NCI-H2107 (cell line): ENCODE data around the gene HDAC4.

ENCODE experiments used
- DNase-seq: peaks from one replicate; lab custom pipeline; 2025; lab: John Stamatoyannopoulos, UW

The HDAC4 gene

DNA sequence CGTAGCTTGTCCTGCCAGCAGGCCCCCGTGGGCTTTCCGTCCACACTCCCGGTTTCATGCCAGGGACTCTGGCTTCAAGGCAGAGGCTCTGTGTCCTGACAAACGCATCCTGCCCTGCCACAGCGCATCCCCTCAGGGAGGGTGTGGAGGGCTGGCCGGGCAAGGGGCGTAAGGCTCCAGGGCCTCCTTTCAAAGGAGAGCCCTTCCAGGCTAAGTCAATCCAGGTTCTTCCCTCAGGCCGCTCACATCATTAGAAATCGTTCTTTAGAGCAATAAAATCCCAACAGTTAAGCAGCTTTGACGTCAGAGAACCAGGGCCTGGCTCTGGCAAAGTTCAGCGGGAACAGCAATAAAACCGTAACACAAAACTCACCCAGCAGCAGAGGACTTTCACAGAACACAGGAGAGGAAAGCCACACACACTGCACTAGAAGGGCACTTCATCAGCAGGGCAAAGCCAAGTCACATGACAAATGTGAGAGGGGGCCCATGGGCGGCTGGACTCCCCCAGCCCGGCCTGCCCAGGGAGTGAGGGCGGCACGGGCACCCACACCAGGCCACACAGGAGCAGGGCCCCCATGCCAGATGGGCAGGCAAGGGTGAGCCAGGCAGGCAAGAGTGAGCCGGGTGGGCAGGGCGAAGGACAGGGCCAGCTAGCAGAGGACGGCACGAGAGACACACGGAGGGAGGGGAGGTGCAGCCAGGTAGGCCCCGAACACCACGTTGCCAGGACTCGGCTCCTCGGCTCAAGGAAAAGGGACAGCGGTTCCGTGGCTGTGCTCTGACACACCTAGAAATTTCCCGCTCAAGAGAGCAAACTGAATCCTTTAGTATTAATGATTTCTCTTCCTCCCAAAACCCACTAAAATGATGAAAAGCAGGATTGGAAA lies 52.0 kb downstream of the HDAC4 start:
- no peak for DNase-seq

DNA sequence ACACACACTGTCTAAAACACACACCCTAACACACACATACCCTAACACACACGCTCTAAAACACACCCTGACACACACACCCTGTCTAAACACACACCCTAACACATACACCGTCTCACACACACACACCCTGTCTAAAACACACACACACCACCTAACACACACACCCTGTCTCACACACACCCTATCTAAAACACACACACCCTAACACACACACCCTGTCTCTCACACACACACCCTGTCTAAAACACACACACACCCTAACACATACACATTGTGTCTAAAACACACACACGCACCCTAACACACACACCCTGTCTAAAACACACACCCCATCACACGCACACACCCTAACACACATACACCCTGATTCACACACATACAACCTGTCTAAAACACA lies 54.1 kb downstream of the HDAC4 start:
- no peak for DNase-seq

DNA sequence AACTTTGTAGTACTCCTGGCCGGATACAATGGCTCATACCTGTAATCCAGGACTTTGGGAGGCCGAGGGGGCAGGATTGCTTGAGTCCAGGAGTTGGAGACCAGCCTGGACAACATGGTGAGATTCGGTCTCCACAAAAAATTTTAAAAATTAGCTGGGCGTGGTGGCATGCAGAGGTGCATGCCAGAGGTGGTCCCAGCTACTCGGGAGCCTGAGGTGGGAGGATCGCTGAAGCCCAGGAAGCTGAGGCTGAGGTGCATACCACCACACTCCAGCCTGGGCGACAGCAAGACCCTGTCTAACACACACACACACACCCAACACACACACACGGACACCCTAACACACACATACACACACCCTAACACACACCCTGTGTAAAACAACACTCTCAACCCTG lies 55.6 kb downstream of the HDAC4 start:
- no peak for DNase-seq

DNA sequence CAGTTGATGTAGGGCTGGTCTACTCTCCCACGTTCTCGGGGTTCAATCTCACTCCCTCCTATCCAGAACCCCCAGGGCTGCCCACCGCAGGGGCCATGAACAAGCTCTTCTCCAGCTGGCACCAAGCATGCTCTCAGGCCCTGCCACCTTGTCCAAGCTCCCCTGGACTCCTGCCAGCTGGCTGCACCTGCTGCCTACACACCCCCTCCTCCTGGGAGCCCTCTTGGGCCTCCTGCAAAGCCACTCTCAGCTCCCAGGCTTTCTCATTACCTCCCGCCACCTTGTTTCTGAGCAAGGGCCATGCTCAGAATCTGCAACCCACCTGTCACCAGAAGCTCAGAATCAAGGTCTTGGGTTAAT lies 56.0 kb downstream of the HDAC4 start:
- peak; percentile 35 for DNase-seq

DNA sequence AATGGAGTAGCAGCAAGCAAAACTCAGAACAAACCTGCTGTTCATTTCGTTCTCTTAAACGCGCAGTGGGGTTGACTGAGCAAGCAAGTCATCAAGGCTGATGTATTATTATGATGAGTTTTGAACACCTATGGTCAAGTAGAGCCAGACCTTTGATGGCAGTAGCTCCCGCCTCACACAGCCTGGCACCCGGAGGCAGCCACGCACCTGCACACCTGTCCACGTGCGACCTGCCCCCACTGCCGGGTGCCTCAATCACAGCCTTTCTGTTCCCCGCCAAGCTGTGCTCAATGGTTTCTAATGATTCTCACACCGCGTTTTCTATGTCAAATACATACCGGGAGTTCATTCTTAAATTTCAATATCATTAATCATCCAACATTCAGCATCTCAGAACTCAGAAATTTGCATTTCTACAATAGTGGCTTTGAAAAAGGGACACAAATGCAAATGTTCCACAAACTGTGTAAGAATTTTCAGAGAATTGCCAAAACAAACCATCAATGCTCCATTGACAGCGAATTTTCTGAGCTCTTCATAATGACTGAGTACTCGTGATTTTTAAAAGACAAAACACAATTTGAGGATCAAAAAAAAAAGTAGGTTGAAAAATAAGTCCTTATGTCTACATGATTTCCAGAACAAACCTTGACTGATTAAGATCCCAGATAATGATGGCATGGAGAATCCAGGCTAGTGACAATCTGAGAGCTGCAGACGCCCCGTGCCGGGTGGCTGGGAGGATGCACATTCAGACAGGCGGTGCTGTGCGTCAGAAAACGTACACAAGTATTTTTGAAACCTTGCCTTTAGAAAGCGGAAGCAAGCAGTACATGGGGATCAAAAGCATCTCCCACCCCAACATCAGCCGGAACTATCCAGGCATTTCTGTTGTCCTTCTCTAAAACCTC lies 56.6 kb downstream of the HDAC4 start:
- no peak for DNase-seq

DNA sequence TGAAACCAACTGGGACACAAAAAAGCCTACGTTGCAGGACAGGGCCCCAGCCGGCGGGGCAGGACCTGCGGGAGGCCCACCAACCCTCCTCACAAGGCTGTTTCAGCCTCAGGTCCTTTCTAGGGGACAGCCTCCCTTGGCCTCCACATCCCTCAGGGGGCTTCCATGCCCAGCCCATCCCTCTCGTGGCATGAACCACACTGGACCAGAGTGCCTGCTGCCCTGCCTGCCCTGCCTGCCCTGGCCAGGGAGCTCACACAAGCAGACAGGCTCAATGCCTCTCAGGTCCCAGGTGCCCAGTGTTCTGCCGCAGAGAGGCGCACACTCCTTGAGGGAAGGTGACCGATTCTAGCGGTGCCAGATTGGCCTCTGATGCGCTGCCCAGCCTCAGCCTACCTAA lies 57.4 kb downstream of the HDAC4 start:
- no peak for DNase-seq

DNA sequence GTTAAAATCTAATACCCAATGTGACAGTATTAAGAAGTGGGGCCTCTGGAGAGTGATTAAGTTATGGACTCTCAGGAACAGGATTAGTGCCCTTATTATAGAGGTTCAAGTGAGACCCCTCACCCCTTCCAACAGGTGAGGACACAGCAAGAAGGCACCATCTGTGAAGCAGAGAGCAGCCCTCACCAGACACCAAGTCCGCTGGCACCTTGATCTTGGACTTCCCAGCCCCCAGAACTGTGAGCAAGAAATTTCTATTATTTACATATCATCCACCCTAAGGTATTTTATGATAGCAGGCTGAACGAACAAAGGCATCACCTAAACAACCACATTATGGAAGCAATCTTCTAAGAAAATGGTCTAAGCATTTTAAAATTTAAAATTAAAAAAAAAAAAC lies 59.0 kb downstream of the HDAC4 start:
- no peak for DNase-seq

DNA sequence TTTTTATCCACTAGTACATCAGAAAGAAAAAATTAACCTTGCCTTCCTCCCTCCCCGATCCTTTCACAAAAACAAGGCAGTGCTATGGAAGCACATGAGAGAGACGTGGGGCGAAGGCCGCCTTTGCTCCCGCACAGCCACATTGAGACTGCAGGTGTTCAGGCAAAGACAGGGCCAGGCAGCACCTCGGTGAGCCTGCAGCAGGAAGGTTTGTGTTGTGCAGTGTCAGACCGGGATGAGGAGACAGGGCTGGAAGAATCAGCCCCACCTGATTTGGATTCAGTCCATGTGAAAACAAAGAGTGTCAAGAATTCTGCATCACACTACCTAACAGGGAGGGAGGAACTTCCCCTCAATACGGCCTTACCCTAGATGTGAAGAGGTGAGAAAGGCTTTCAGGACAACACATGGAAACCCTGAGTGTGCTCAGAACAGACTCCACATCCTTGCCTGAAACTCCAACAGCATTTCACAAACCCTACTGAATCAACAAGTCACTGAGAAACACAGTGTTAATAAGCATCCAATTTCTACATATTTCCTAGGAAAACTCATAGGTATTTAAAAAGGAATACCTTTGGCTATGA lies 59.6 kb downstream of the HDAC4 start:
- DNase-seq: no peak

DNA sequence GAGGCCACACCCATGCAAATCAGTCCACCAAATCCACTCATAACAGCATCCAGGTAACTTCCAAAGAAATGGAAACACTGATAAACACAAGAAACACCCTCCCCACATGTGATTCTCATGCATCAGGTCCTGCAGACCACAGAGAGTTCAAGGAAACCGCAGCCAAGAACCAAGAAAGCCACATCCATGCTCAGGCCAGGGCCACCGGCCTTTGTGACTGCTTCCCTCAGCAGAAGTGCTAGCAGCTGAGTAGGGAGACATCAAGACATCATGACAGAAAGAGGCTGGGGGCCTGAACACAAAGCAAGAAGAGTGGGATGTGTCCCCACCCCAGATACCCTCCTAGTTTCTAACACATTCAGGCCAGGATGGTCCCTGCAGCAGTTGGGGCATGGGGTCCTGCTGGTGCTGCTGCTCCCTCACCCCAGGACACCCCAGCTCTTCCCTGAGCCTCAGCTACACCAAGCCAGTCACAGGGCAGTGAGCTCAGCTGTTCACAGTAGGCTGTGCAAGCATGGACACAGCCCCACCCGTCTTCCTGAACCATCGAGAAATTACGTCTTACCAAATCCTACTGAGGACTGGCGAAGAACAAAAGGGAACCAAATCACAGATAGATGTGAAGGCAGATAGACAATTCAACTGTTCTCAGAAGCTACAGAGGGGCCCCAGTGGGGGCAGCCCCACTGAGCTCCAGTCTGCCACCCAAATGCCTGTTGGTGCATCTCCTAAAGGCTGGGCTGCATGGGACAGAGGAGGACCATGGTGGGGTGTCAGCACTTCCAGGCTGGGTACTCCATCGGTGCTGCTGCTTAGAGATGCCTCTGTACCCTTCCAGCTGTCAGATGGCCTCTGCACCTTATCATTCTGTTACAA lies 60.9 kb downstream of the HDAC4 start:
- DNase-seq: no peak

DNA sequence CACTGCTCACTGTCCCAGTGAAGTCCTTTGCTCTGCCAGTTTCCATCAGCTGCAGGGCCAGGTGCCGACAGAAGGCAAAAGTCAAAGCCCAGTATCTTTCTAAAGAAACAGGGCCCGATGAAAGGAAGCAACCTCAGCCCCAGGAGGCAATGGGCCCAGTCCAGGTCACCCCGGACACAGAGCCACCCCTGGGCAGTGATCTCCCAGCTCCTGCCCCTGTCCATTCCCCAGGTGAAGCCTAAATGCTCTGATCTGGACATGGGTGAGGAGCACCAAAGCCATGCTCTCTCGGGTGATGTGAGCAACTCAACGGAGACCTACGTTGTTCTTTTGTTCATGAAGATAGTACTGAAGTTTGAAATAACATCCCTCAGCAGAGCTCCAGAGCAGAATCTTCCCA lies 61.6 kb downstream of the HDAC4 start:
- DNase-seq: no peak

DNA sequence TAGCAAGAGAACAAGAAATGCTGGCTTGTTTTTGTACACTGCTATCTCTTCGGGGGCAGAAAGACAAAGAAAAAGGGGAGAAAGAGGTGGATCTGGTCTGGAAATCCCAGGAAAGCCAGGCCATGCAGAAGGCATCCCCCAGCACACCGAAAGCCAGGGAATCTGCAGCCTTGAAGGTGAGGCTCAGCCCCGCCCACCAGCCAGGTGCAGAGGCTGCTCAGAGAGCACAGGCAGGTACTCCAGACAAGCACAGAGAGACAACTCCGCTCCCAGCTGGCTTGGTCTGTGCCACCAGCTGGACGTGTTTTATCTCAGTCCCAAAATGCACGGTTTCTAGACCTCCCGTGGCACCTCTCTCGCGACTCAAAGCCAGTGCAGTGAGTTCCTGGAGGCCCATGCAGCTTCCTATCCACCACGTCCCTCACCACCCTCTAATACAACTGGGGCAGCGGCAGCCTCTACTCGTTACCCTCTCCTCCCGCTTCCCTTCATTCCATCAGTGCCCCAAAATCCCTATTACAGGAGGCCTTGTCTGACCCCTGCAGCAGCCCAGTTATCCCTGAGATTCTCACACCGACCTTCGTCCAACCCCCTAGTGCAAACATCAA lies 62.8 kb downstream of the HDAC4 start:
- DNase-seq: no peak

DNA sequence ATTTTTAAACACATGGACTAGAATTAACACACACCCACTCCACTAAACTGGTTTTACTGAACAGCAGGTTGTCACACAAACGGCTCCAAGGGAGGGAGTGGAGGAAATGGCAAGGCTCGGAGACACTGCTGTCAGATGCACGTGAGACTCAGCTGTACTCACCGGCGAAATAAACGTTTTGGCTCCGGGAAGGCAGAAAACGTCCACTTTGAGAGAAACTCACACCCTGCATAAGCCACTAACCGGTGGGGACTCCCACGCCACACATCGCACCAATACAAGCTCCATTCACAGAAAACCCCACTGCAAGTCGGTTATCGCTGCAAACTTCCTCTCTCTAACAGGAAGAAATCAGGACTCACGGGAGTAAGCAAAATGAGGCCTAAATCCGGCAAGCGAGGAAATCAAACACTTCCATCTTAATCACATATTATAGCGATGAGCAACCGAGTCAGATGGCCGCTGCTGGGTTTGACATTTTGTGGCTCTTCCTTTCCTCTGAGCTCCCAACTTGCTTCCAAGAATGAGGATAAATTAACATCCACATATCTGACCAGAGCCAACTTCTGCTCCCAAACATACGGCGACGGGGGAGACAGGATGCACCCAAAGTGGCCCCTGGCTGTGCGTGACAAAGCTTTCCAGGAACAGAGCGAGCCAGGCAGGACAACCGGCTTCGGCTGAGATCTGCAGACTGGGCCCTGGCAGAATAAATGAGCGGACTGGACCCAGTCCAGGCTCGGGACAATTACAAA lies 63.5 kb downstream of the HDAC4 start:
- no peak for DNase-seq

DNA sequence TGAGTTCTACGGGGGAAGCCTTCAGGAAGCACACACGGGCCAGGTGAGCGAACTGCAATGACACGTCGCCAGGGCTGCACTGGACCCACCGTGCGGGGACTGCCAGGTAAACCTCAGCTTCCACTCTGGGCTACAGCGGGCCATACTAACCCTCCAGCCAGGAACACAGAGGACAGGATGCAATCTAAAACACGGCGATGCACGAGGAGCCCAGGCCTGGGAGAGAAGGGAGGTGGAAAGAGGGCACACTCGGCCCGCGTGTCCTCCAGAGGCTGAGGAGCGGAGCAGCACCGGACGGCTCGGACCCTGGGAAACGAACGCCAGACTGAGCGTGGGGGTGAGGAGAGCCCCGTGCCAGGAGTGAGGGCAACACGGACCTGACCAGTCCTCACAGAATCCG lies 69.3 kb downstream of the HDAC4 start:
- no peak for DNase-seq

DNA sequence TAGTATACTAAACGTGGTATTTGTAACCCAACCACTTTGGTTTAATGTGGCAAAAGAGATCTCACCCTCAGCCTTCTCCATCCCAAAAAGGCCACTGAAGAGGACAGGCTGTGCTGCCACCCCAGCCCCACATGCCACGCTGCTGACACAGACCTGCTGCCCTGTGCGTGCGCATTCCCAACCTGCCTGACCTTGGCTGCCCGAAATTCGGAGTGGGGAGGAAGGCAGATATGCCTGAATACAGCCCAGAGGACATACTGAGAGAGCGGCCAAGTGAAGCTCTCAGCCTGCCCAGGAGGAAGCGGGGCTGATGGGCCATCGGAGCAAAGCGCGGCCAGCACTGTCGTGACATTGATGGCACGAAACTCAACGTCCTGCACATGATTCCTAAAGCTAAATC lies 70.0 kb downstream of the HDAC4 start:
- DNase-seq: no peak

DNA sequence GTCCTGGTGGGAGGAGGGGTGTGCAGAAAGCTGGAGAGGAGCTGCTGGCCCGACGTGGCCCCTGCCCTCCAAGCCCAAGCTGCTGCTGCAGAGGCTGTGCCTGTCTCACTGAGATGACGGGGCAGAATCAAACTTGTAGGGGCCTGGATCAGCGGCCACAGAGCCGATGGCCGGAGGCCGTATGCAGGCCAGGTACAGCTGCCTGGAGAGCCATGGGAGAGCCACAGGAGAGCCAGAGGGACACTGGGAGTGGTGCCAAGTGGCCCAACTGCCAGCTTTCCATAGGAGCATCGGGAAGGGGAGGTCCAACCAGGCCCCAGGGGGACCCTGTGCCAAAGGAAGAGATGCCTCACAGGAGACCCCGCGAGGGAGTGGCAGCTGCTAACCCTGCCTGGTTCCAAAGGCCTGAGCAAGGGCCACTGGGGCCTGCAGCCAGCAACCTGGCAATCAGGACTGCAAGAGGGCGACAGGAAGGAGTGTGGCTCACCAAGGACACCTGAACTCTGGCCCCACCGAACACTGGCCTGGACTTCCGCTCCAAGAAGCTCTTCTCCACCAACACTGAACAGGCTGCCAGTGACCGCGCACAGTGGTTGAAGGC lies 70.7 kb downstream of the HDAC4 start:
- DNase-seq: no peak

DNA sequence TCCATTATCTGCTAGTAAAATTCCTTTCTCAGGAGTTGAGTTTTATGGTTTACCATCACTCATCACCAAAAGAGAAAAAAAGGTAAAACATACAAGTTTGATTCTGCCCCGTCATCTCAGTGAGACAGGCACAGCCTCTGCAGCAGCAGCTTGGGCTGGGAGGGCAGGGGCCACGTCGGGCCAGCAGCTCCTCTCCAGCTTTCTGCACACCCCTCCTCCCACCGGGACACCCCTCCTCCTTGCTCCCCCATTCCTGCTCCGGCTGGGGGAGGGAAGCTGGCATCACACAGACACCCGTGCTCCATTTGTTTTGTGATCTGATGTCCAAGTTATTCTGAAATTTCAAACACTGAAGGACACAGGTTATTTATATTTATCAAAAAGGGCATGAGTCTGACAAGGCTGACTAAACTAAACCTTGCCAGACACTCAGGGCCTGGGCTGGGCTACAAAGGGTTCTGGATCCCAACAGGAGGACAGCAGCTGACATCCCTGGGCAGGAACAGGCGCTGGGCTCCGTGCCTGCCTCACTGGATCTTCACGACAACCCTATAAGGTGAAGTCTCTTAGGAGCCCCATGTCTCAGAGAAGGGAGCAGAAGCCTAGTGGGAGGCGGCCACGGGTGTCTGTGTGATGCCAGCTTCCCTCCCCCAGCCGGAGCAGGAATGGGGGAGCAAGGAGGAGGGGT lies 71.4 kb downstream of the HDAC4 start:
- DNase-seq: no peak

DNA sequence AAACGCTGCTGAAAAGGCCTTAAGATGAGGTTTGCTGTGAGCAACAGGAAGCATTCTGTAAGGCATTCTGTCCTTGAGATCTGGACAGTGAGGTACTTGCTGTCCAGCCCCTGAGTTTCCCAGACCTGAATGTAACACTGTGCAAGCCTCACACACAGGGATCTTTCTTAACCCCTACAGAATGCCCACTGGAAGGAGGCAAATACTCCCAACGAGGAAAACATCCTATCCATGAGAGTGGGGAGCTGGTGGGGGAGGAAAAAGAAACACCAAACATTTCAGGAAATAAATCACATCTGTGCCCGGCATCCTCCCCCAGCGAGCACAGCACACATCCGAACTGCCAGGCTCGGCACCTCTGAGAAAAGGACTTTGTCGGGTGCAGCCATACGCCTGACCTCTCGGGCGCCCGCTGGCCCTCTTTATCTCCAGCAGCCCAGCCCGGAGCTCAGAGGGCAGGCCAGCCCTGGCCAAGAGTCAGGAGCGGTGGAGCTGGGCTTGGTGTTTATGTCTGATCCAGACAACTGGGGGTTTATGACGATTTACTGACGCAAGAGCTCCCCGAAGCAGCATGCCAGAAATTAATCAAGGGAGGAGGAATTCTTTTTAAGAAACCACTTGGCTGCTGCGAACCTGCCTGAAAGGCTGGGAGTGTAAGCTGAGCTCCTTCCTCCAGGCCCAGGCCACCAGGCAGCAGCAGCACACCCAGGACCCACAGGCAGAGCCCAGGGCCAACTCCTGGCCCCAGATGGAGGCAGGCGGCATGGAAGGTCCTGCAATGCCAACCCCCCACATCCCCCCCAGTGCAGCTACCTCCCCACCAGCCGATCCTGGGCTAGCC lies 72.2 kb downstream of the HDAC4 start:
- DNase-seq: peak; percentile 18

DNA sequence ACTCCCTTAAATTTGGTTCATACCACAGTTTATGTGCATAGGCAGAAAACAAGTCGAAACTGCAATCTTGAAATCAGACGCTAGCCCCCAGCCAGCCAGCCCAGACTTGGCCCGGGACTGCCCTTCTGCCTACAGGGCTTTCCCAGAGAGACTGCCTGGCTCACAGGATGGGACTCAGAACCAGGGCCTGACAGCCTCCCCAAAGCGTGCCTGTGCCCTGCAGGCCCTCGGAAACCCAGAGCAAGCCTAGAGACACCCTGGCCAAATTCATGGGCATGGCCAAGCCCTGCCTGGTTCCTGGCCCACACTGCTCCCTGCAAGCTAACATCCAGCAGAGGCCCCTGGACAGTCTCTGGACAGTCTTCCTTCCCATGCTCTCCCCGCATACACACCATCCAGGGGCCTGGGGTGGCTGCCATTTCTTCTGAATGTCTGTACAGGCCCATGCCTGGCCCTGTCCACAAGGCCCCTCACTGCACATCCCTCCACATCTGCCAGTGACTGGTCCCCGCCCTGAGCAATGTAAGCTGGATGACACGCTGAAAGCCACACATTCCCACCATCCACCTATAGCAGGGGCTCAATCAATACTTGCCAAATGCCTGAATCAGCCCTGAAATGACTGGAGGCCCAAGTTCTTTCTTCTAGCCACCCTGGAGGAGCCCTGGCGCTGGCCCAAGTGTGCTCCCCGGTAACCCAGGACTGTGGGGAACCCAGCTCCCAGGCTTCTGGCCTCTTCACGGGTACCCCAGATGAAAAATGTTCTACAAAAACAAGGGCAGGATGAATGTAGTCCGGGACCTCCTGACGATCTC lies 73.1 kb downstream of the HDAC4 start:
- DNase-seq: no peak
